ENCODE measurements around the gene C2orf72. TPM values are rescaled to one million over a fixed set of nuclear protein-coding genes. Genes with fewer than 3 reads are reported as not detected.

The C2orf72 gene
- total and polyA plus RNA-seq, 2 of the 13 experiments (the other 11 are each of a cell fraction or from before 2014, with no cell fraction given) = 147 to 203 TPM

GRCh38 chr2:231000211-231000904, 37.0 kb upstream of the C2orf72 start (continued):
- TF ChIP-seq ZNF513 (CRISPR knock-in tag; conservative IDR thresholded peaks at IDR 0.05) (0 out of 2 replicates have a peak, but pooled peaks have one; percentile 72), ZNF607 (CRISPR knock-in tag; IDR thresholded peaks at IDR 0.05; ENCODE audit: borderline replicate concordance) (peak; percentile 52; the same call in 1 of the 2 replicates), NFE2L1 (CRISPR knock-in tag; IDR thresholded peaks at IDR 0.05; ENCODE audit: borderline replicate concordance) (no peak), ERF (CRISPR knock-in tag; IDR thresholded peaks at IDR 0.05) (peak; percentile 52; the same call in 1 of the 2 replicates), ZNF639 (CRISPR knock-in tag; conservative IDR thresholded peaks at IDR 0.05) (no peak), PAX8 (CRISPR knock-in tag; IDR thresholded peaks at IDR 0.05; ENCODE audit: borderline replicate concordance) (no peak), NCOA2 (CRISPR knock-in tag; IDR thresholded peaks at IDR 0.05) (0 out of 2 replicates have a peak, but pooled peaks have one; percentile 22), ZIK1 (CRISPR knock-in tag; IDR thresholded peaks at IDR 0.05; ENCODE audit: borderline replicate concordance, low read depth) (0 out of 2 replicates have a peak, but pooled peaks have one; percentile 45), KDM3A (CRISPR knock-in tag; IDR thresholded peaks at IDR 0.05; ENCODE audit: low read depth) (0 out of 2 replicates have a peak, but pooled peaks have one; percentile 31), GATAD2A (CRISPR knock-in tag; IDR thresholded peaks at IDR 0.05) (peak; percentile 45; the same call in 1 of the 2 replicates), SP4 (CRISPR knock-in tag; IDR thresholded peaks at IDR 0.05) (peak; percentile 33; the same call in 1 of the 2 replicates), ZNF441 (CRISPR knock-in tag; IDR thresholded peaks at IDR 0.05; ENCODE audit: borderline replicate concordance) (no peak), NRL (CRISPR knock-in tag; IDR thresholded peaks at IDR 0.05; ENCODE audit: borderline replicate concordance) (peak; percentile 19; the same call in 1 of the 2 replicates), IKZF5 (CRISPR knock-in tag; IDR thresholded peaks at IDR 0.05) (no peak), ZNF253 (CRISPR knock-in tag; IDR thresholded peaks at IDR 0.05; ENCODE audit: borderline replicate concordance) (peak; percentile 44; the same call in 1 of the 2 replicates), MIXL1 (CRISPR knock-in tag; IDR thresholded peaks at IDR 0.05) (no peak), ZBTB49 (CRISPR knock-in tag; IDR thresholded peaks at IDR 0.05; ENCODE audit: borderline replicate concordance) (no peak), SP1 (IDR thresholded peaks at IDR 0.05) (no peak), SP1 (CRISPR knock-in tag; IDR thresholded peaks at IDR 0.05) (no peak), HNRNPLL (IDR thresholded peaks at IDR 0.05; ENCODE audit: low read depth, low read length, poor library complexity, severe bottlenecking) (peak; percentile 47), ATF4 (CRISPR knock-in tag; IDR thresholded peaks at IDR 0.05) (no peak), ZFP36L2 (CRISPR knock-in tag; IDR thresholded peaks at IDR 0.05) (no peak)

Data from HepG2 (cell line).